Activated CD8-positive, alpha-beta T cell treated with anti-CD3 and anti-CD28 coated beads, Interleukin-2, amount 10 ng/mL, durations not matched to agents 7 days and 5 days (primary cell): ENCODE data around the gene KRTAP12-2. TPM values are rescaled to one million over a fixed set of nuclear protein-coding genes. Genes with fewer than 3 reads are reported as not detected.

Experiments used
- ATAC-seq: fragments of 150-1000 bp; cut with Tn5 transposase; one replicate; pipeline ENCODE4 v1.10.0; 2021; ENCODE audit warnings: moderate library complexity
- CTCF ChIA-PET: fragments of 350-600 bp; sonication (Branson Sonifier 250); formaldehyde crosslinking; loops from one replicate; lab custom pipeline; 2021; ENCODE audit warnings: antibody characterized with exemption; lab: Charles Lee
- POLR2A ChIA-PET: fragments of 350-600 bp; sonication (Branson Sonifier 250); formaldehyde crosslinking; loops from one replicate; lab custom pipeline; 2021; ENCODE audit warnings: antibody characterized with exemption; lab: Charles Lee
- DNase-seq: peaks from one replicate; pipeline ENCODE4 v3.0.0-alpha.2; 2020
- H3K27ac Mint-ChIP-seq: one replicate; pipeline ENCODE4 v1.8.0; 2021; ENCODE audit warnings: mild to moderate bottlenecking, mixed read lengths
- H3K27me3 Mint-ChIP-seq: one replicate; pipeline ENCODE4 v1.8.0; 2021; ENCODE audit warnings: low read depth, mixed read lengths
- H3K36me3 Mint-ChIP-seq: one replicate; pipeline ENCODE4 v1.8.0; 2021; ENCODE audit warnings: low read depth, mixed read lengths
- H3K4me1 Mint-ChIP-seq: one replicate; pipeline ENCODE4 v1.8.0; 2021; ENCODE audit warnings: low read depth, mixed read lengths
- H3K4me3 Mint-ChIP-seq: one replicate; pipeline ENCODE4 v1.8.0; 2021; ENCODE audit warnings: mild to moderate bottlenecking, mixed read lengths
- H3K9me3 Mint-ChIP-seq: one replicate; pipeline ENCODE4 v1.8.0; 2022; ENCODE audit warnings: mixed read lengths; ENCODE audit not compliant: insufficient read depth
- total RNA-seq, 2 experiments: library from RNA; stranded (reverse); gene quantifications; one replicate each; pipeline ENCODE4 v1.2.3, GENCODE V29; 2021

Gene KRTAP12-2, protein sequence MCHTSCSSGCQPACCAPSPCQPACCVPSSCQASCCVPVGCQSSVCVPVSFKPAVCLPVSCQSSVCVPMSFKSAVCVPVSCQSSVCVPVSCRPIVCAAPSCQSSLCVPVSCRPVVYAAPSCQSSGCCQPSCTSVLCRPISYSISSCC
- not detected for total RNA-seq

DNA sequence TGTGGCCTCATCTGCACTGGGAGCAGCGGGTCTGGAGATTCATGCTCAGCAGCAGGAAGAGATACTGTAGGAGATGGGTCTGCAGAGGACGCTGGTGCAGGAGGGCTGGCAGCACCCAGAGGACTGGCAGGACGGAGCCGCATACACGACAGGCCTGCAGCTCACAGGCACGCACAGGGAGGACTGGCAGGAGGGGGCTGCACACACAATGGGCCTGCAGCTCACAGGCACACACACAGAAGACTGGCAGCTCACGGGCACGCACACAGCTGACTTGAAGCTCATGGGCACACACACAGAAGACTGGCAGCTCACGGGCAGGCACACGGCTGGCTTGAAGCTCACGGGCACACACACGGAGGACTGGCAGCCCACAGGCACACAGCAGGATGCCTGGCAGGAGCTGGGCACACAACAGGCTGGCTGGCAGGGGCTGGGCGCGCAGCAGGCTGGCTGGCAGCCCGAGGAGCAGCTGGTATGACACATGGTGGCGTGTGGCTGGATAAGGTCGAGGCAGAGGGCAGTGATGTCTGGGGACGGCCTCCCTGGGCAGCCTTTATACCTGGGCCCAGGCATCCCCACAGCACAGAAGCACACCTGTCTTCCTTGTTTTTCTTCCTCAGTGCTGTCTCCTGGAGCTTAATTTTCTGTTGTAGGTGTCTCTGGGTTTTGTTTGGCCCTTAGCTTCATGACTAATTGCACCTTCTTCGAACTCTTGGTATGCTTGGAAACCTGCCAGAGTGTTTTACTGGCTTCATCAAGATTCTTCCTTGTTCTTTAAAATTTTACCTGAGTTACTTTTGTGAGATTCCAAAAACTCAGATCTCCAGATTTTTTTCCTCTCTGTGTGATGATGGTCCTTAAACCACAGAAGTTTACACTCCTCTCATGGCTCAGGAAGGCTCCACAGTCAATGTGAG is at the start of gene KRTAP12-2:
Gene KRTAP12-2 (minus strand): TSS at position 527 of the 920 bp plus-strand sequence. CDS start 41 bp downstream, at position 486.
- DNase-seq, result no peak

DNA sequence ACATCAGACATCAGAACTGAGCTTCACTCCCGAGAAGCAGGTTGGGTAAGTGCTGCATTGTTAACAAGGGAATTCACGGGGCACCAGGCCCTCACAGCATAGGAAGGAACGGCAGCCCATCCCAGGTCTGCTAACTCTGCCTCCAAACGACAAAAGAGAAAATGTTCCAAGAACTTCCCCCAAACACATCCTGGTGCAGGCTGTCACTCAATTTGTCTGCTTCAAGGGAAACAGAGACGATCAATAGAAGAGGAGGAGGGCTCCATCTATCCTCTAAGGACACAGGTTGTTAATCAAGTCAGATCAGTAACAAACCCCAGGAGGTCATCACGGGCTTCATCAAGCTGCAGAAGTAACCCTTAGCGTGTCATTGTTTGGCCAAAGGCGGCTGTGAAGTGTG is 48.2 kb upstream of the KRTAP12-2 start:
- DNase-seq, result no peak
- Mint-ChIP-seq H3K9me3 (no peaks in the 10 kb centered on the region), H3K27me3 (peaks cover 69% of the 10 kb centered on the region), H3K36me3 (no peaks in the 10 kb centered on the region), H3K4me3 (no peak overlapping the region), H3K27ac (no peak overlapping the region), H3K4me1 (peaks cover 10% of the 10 kb centered on the region)
- POLR2A ChIA-PET, result no interaction called here
- CTCF ChIA-PET, result no interaction called here
- no peak for ATAC-seq

More for the DNA sequence above, at the start of gene KRTAP12-2:
- ATAC-seq, result no peak
- Mint-ChIP-seq H3K9me3 (peaks cover 31% of the 10 kb centered on the region), H3K4me1 (no peaks in the 10 kb centered on the region), H3K4me3 (no peak within 1 kb of the TSS), H3K27ac (no peak within 1 kb of the TSS), H3K27me3 (peaks cover 9% of the 10 kb centered on the region), H3K36me3 (peaks cover 9% of the 10 kb centered on the region)
- ChIA-PET CTCF (interaction anchor here (1.1 kb wide), 1 partner anchor 156 kb away, joined by 3 read pairs; no protein-coding TSS in a partner anchor), POLR2A (interaction anchor here (0.6 kb wide), 1 partner anchor 65 kb away, joined by 3 read pairs; no protein-coding TSS in a partner anchor)

DNA sequence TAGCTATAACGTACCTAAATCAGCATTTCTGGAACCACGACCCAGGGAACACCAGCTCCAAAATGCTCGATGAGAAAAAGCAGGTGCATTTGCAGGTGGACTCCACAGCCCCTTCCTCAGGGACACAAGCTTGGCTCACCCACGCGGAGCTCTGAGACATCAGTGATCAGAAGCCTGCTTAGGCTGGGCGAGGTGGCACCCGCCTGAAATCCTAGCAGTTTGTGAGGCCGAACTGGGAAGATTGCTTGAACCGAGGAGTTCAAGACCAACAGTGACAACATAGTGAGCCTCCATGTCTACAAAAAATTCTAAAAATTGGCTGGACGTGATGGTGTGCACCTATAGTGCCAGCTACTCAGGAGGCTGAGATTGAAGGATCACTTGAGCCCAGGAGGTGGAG is 47.1 kb upstream of the KRTAP12-2 start:
- CTCF ChIA-PET, result no interaction called here
- H3K27me3 Mint-ChIP-seq, result peaks cover 70% of the 10 kb centered on the region
- peaks cover 15% of the 10 kb centered on the region for H3K4me1 Mint-ChIP-seq

DNA sequence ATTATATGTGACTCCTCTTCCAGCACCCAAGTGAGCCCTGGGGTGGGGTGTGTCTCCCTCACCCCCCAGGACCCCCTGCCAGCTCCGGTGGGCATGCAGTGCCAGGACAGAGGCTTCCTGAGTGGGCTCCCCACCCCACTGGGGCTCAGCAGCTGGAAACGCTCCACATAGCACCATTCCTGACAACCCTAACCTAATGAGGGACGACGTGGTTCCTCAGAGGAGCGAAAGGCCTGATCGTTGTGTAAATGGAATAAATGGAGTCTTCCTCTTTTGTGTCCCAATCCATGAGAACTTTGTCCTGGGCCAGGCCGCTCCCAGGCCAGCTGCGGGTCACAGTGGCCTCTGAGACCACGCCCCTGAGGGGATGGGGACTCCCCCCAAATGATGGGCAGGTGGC is 46.4 kb upstream of the KRTAP12-2 start:
- H3K4me1 Mint-ChIP-seq, result peaks cover 15% of the 10 kb centered on the region
- ATAC-seq, result no peak
- ChIA-PET POLR2A (no interaction called here), CTCF (no interaction called here)
- H3K4me3 Mint-ChIP-seq, result no peak overlapping the region
- H3K27ac Mint-ChIP-seq, result no peak overlapping the region
- H3K27me3 Mint-ChIP-seq, result peaks cover 70% of the 10 kb centered on the region
- no peaks in the 10 kb centered on the region for H3K9me3 Mint-ChIP-seq
- no peak for DNase-seq
- no peaks in the 10 kb centered on the region for H3K36me3 Mint-ChIP-seq

More for the DNA sequence above, 47.1 kb upstream of the KRTAP12-2 start:
- POLR2A ChIA-PET, result no interaction called here
- ATAC-seq, result no peak
- no peak for DNase-seq
- Mint-ChIP-seq H3K27ac (no peak overlapping the region), H3K9me3 (no peaks in the 10 kb centered on the region), H3K36me3 (no peaks in the 10 kb centered on the region), H3K4me3 (no peak overlapping the region)

DNA sequence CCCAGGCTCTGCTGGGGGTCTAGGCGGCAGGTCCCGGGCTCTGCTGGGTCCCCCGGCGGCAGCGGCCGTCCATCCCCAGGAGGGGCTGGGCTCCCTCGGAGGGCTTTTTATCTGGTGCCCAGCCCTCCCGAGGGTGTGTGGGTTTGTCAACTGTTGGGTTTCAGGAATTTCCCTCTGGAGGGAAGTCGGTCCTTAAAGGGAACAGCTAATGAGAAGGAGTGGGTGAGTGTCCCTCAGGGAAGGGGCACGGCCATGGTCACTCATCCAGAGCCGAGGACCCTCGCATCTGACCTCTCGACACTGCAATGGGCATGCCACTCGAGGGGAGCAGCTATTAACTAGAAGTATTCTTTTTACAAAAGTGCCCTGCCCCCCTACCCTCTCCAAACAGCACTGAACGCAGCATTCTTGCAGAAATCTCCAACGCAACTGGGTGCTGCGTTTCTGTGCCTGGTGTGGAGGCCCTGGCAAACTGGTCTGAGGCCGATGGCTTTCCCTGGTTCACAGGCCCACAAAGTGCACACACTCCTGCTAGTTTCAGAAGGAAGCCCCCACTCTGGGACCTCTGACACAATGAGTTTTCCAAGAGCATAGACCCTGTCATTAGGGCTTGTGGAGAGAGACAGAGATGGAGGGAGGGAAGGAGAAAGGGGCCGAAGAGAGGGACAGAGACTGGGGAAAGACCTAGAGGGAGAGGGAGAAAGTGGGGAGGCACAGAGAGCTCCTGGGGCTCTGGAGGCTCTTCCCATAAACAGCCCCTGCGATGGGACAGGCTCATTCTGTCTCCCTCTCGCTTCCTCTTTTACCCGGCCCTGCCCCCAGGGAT is 45.7 kb upstream of the KRTAP12-2 start:
- no peak overlapping the region for H3K4me3 Mint-ChIP-seq
- DNase-seq, result no peak
- H3K9me3 Mint-ChIP-seq, result no peaks in the 10 kb centered on the region
- ATAC-seq, result no peak
- H3K27me3 Mint-ChIP-seq, result peaks cover 74% of the 10 kb centered on the region
- POLR2A ChIA-PET, result no interaction called here
- CTCF ChIA-PET, result no interaction called here
- no peaks in the 10 kb centered on the region for H3K36me3 Mint-ChIP-seq
- peaks cover 15% of the 10 kb centered on the region for H3K4me1 Mint-ChIP-seq
- H3K27ac Mint-ChIP-seq, result no peak overlapping the region

DNA sequence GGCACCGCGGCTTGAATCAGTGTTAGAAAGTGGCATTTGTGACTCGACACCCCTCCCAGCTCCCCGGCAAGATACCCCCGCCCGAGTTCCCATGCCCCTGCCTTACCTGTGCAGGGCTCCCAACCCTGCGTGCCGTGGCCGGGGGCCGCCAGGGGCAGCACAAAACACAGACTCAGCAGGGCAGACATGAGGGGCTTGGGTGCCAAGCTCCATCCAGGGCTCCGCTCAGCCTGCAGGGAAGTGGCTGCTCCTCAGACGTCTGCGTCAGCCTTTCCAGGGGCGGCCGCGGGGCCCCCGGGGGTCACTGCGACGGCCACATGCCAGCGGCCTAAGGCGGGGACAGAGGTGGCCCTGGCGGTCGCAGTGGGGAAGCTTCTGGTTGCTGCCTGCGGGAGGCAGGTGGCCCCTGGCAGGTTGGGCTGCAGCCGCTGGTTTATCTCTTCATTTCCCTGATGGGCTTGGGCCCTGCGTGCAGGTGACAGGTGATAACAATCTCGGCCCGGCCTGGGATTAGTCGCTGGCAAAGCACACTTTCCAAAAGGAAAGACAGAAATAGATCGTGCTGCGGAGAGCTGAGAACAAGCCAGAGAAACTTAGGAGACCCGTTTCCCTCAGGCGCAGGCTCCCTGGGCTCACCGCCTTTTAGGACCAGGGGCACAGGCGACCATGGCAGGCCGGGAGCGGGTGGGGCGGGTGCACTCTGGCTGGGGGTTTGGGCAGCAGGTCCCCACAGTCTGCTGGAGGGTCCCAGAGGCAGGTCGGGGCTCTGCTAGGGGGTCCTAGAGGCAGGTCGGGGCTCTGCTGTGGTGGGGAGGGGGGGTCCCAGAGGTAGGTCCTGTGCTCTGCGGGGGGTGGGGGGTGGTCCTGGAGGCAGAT is 44.8 kb upstream of the KRTAP12-2 start, which contains the start of gene TSPEAR:
Gene TSPEAR (minus strand): TSS at position 246 of the 876 bp plus-strand sequence. CDS start 58 bp downstream, at position 188.
- no peaks in the 10 kb centered on the region for H3K9me3 Mint-ChIP-seq
- H3K27me3 Mint-ChIP-seq, result peaks cover 76% of the 10 kb centered on the region
- POLR2A ChIA-PET, result no interaction called here
- CTCF ChIA-PET, result interaction anchor here (1.2 kb wide), 1 partner anchor 8 kb away, joined by 3 read pairs; no protein-coding TSS in a partner anchor
- ATAC-seq (no peak), DNase-seq (no peak)
- H3K27ac Mint-ChIP-seq, result no peak within 1 kb of the TSS
- peaks cover 15% of the 10 kb centered on the region for H3K4me1 Mint-ChIP-seq
- H3K36me3 Mint-ChIP-seq, result no peaks in the 10 kb centered on the region
- no peak within 1 kb of the TSS for H3K4me3 Mint-ChIP-seq

DNA sequence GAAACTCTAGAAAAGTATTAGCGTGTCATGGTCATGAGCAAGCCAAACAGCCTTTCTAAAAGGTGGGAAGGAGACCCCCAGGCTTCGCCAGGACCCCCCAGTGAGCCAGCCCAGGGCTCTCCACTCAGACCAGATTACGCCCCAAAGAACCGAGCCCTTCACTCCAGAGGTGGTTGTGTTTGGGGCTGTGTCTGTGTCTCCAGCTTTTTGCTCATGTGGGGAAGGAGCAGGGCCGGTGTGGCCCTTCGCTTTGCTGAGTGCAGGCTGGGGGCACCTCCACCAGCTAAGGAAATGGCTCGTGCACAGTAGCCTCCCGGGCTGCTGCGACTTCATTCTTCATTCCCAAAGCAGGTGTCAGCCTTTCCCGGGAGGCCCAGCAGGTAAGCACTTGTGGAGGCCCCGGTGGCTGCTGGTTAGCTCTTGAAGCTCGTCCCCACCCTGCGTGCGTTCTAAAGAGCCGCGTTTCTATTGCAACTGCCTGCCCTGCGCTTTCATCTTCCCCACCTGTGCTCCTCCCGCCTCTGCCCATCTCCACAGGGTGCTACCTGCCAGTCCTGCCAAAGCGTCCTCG is 44.1 kb upstream of the KRTAP12-2 start:
- ChIA-PET CTCF (interaction anchor here (1.2 kb wide), 1 partner anchor 9 kb away, joined by 3 read pairs; no protein-coding TSS in a partner anchor), POLR2A (no interaction called here)
- H3K4me3 Mint-ChIP-seq, result no peak overlapping the region
- peaks cover 79% of the 10 kb centered on the region for H3K27me3 Mint-ChIP-seq
- DNase-seq, result no peak
- no peak for ATAC-seq
- no peak overlapping the region for H3K27ac Mint-ChIP-seq
- H3K9me3 Mint-ChIP-seq, result peaks cover 2% of the 10 kb centered on the region
- peaks cover 15% of the 10 kb centered on the region for H3K4me1 Mint-ChIP-seq
- H3K36me3 Mint-ChIP-seq, result peaks cover 5% of the 10 kb centered on the region

DNA sequence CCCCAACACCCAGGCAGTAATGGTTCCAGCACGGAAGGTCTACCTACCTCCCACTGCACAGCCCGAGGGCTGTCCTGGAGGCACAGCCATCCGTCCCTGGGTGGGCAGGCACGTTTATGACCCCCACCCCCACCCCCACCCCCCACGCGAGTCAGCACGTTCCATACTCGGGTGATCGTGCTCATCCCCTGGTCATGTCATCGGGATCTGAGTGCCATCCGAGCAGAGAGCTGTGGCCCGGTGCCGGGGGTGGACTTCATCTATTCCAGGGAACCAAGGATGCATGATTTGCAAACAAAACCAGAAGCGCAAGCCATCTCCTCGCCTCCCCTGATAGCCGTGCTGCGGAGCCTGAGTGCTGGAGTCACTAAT is 43.6 kb upstream of the KRTAP12-2 start:
- Mint-ChIP-seq H3K4me3 (no peak overlapping the region), H3K4me1 (peaks cover 14% of the 10 kb centered on the region)
- POLR2A ChIA-PET, result no interaction called here

DNA sequence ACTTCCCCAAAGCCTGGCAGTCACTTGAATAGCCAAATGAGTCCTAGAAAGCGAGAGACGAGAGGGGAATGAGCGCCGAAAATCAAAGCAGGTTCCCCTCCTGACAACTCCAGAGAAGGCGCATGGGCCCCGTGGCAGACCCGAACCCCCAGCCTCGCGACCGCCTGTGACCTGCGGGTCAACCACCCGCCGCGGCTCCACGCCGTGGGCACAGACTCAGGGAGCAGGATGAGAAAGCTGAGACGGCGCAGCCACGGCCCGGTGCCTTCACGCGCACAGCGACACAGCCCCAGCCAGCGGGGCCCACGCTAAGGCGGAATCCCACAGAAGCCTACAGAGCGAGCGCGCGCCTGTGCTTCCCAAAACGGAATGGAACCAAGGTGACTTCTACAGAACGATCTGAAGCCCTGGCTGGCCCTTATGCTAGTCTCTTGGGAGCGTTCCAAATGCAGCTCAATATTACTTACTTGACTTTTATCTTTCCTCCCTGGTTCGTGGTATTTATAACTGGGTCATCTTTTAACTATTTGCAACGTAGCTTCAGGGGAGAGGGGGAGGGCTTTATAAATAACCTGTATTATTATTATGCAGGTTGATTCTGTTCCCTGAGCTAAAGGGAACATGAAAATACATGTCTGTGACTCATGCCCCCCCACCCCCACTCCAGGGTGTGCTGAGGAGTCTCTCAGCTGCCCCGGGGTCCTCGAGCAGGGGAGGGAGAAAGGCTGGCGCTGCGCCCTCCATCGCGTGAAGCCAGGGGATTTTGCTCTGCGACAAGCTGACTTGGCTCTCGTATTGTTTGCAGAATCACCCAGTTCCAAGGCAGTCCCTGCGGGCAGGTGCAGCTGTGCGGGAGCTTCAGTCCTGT is 42.9 kb upstream of the KRTAP12-2 start:
- no peak overlapping the region for H3K27ac Mint-ChIP-seq
- POLR2A ChIA-PET, result no interaction called here
- H3K4me1 Mint-ChIP-seq, result peaks cover 10% of the 10 kb centered on the region
- H3K9me3 Mint-ChIP-seq, result peaks cover 10% of the 10 kb centered on the region
- DNase-seq (no peak), ATAC-seq (no peak)
- no peak overlapping the region for H3K4me3 Mint-ChIP-seq
- CTCF ChIA-PET, result interaction anchor here (1.1 kb wide), 1 partner anchor 52 kb away, joined by 3 read pairs; the partner anchor contains the start of gene KRTAP12-3
- peaks cover 13% of the 10 kb centered on the region for H3K36me3 Mint-ChIP-seq
- H3K27me3 Mint-ChIP-seq, result peaks cover 78% of the 10 kb centered on the region

More for the DNA sequence above, 43.6 kb upstream of the KRTAP12-2 start:
- CTCF ChIA-PET, result interaction anchor here (1.1 kb wide), 1 partner anchor 53 kb away, joined by 3 read pairs; the partner anchor contains the start of gene KRTAP12-3
- ATAC-seq, result no peak
- Mint-ChIP-seq H3K27ac (no peak overlapping the region), H3K9me3 (peaks cover 4% of the 10 kb centered on the region), H3K27me3 (peaks cover 78% of the 10 kb centered on the region), H3K36me3 (peaks cover 8% of the 10 kb centered on the region)
- DNase-seq, result no peak
